Activated CD4-positive, CD25-positive, alpha-beta regulatory T cell treated with anti-CD3 and anti-CD28 coated beads, Interleukin-2, amount 50 U/mL, for 72 hours (primary cell): ENCODE results near the gene LMX1A.

Experiments used
- DNase-seq: peaks from one replicate; pipeline ENCODE4 v3.0.0; 2021

LMX1A gene

DNA sequence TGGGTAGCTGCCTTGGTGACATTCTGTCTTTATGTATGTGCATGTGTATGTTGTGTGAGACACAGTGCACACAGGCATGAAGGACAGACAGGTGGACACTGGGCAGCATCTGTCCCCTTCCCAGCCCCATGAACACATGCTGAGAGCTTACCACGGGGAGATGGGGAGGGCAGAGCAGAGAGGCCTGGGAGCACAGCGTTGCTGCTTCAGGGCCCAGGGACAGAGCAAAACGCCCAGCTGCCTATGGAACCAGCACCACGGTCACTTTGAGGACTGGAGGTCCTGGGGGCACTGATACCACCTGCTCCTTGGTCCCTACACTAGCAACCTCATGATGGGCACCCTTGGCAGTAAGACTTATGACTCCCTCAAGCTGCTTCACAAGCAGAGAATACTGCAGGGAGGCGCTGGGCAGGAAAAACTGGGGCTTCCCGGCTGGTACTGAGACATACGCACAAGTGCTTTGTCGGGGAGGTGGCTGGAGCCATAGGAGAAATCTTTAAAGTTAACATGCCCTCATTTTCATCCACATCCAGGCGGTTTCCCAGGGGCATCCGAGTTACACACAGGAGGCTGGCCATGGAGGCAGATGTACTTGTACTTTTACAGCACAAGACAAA, 40.3 kb downstream of the LMX1A start:
- no peak for DNase-seq

DNA sequence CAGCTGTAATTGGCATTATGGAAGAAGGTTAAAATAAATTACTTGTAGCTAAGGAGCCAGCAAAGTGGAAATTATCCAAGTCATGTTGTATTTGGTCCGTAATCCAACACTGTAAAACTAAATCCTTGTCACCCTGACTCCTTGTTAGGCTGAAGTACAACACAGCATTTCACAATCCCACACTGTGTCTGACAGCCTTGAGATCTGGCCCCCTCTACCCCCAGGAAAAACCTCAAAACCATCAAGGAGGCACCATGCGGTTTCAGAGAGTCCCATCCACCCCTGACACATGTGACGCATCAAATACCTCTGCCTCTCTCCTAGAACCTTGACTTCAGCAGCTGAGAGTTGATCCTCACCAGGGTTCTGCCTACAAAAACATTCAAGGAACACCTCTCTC, 41.0 kb downstream of the LMX1A start:
- DNase-seq: no peak

DNA sequence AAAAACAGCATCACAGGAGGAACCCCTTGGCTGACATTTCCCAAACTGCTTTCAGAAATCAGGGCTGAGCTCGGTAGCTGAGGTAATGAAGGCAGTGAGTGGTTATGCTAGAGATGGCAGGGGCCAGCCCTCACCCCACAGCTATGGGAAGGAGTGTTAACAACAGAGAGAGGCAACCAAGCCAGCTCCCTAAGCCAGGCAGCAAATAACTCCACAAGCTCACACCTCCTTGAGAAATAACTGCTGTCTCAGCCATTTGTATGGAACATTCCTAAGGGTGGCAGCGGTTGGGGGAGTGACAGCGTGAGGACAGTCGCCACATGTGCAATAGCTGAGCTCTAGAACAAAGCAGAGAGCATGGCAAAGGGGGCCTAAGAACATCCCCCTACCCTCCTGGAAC, 42.6 kb downstream of the LMX1A start:
- DNase-seq: no peak

DNA sequence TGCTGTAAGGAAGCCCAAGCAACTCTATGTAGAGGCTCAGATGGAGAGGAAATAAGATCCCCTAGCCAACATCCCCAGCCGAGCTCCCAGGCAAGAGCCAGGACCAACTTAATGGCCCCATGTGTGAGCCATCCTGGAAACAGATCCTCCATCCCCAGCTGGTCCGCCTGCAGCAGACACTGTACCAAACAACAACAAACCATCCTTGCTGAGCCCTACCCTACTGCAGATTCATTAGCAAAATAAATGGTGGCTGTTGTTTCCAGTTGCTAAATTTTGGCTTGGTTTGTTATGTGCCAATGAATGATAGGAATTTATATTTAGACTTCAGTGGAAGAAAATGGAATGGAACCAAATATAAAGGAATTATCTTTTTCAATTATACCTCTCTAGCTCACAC, 43.9 kb downstream of the LMX1A start:
- DNase-seq: no peak

DNA sequence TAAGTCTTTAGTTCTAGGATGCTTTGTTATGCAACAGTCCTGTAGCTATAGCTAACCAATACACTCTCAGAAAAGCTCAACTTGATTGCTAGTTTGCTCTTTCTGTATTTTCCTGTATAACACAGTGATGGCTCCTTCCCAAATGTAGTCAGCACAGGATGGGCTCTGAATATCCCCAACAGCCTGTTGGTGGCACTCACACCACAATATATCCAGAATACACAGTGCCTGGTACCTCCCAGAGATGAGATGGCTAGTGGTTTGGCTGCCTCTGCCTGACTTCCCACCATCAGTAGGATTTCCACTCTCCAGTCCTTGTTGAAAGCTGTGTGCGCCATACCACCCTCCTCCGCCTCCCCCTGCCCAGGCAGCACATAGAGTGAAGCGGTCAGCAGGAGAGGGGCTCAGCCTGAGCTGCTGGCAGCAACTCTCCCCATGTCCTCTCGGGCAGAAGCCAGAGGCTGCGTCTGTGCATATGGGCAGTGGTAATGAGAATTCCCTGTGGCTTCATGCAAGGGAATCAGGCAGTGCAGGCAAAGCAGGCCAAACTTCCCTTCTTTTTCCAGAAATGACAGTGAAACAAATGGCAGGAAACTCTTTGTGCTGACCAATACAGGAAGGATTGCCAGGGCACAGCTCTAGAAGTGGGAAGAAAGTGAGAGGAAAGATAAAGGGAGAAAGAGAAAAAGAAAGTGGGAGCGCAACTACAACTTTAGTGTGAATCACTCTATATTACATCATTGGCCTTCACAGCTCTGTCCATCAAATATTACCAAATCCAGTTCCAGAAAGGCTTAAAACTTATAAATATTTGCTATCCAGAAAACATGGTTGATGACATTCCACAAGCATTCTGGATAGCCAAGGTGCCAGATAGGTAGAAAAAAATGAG, 49.7 kb downstream of the LMX1A start:
- no peak for DNase-seq

DNA sequence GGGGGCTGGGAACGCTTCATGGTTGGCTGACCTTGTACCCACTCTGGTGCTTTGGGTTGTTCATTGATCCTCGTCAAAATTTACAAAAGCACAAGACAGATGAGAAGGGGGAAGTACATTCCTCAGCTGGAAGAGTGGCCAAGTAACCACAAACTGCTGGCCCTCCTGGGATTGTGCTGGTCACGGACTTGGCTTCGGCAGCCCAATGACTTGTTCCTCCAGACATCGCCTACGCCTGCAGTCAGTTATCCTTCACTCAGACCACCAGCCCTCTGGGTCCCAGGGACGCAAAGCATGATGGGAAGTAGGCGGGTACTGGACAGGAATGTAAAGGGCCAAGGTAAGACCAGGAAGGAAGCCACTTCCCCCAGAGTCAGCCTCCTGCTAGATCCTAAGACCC, 53.1 kb downstream of the LMX1A start:
- DNase-seq: no peak

DNA sequence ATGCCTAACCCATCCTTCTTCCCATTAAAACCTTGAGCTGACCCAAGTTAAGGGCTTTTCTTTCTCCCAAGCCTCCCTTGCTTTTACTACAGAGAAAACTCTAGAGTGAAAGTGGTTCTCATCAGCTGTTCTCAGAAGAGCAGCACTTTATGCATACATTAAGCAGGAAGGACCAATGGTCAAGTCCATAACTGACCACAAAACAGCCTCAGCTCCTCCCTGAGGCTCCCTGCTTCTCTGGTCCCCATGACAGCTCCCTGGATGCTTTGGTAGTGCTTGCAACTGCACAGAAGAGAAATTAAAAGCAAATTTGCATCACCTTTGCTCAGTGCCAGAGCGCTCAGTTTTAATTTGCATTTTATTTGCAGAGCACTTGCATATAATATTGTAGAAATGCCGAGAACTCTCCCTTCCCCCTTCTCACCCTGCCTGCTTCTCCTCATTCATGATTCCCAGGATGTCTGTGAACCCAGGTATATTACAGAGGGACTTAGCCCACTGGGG, 56.1 kb downstream of the LMX1A start:
- DNase-seq: no peak

DNA sequence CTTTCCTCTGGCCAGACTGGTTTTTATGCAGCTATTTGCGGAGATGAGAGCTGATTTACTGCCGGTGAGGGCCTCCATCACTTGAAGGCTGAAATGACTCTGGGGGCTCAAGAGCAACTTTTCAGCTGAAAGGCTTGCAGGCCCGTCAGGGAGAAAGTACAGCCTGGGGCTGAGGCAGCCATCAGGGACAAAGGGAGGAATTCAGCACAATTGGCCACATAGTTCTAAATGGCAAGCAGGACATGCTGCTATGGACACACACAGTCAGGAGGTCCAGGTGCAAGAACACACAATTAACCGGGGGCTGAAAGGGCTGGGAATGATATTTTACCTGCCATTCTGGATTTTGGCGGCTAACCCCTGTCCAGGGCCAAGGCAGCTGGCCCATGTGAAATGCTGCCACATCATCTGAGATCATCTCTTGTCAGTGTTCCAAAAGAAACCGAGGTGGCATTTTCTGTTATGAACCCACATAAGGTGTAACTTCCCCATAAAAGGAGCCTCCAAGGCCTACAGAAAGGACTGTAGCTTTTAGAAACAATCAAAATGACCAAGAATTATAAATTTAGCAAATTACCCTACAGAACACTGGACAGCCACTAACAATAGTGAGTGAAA, 58.2 kb downstream of the LMX1A start:
- no peak for DNase-seq

DNA sequence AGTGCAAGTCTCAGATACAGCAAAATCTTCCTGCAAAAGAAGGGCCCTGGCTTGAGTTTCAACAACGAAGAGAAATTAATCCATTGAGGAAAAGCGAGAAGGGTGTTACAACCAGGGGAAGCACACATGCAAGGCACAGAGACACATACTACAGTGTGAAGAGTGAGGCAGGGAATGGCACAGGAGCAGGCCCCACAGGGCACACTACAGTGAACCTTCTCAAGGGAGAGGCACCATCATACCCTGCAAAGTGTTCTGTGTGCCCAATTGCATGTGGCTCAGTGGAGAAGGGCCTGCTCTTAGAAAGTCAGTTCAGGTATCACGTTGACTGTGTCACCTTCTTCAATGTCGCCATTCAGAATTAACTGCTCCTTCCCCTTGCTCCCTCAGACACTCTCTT, 60.3 kb downstream of the LMX1A start:
- no peak for DNase-seq

DNA sequence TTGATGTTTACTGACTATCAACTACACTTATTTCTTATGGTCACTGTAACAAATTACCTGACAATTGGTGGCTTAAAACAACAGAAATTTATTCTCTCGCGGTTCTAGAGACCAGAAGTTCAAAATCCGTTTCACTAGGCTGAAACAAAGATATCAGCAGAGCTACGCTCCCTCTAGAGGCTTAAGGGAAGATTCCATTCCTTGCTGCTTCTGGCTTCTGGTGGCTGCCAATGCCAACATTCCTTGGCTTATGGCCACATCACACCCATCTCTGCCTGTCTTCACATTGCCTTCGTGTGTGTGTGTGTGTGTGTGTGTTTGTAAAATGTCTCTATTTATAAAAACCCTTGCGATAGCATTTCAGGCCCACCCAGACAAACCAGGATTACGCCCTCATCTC, 66.4 kb downstream of the LMX1A start:
- no peak for DNase-seq

DNA sequence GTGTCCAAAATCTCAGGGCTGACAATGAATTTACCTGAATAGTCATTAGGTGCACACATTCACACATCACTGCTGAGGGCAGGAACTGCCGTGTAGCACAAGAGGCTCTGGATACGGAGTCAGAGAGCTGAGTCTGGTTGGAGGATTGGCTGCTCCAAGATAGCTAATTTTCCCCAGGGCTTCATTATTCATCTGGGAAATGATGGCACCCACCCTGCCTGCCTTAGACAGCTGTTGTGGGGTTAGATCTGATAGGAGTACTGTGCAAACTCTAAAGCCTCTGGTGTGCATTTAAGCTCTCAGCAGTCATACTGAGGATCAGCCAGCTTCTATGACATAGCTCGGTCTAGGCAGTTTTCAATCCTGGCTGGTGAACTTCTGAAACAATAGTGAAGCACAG, 67.0 kb downstream of the LMX1A start:
- DNase-seq: no peak

DNA sequence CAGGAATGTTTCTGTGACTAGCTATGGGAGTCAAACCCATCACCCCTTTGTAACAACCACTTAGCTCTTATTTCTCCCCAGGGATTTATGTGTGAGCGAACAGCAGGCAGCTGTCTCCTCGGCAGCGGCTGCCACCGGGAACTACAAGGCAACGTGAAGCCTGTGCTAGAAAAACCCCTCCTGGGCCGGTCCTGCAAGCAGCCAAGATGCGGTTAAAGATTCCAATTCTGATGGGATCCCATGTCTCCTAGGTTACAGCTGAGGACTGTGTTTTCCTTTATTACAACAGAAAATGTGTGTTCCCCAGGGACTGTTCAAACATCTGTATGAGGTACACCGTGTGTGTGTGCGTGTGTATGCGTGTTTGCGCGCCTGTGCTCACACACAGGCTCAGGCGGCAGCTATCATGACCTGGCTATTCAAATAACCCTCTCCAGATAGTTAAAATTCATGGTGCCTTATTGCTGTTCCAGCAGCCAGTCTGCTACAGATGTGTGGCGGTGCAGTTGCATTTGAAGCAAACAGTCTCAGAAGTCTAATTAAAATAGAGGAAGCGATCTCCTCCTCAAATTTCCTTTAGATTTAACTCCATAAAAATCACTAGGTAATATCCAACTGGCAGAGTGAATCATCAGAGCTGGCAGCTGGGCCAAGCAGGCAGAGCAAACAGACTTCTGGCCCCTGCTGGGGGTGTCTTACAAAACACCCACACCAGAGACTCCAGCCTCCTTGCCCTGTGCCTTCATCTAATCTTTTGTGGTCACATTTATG, 68.0 kb downstream of the LMX1A start:
- DNase-seq: no peak

DNA sequence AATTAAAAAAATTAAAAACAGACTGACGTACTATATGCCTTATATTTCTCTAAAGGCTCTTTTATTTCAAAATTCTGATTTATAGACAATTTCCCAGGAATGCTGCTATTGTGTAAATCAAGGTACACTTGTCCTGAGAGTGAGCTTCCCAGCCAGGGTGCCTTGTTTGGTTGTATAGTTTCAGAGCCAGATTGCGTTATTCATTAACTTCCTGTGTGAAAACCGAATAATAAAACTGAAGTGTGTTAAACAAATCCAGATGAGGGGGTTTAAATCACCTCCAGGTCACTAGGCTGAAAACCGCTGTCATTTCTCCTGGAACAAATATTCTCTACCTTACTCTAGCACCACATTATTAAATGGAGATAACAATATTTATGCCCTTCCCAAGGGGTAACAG, 68.7 kb downstream of the LMX1A start:
- DNase-seq: no peak

DNA sequence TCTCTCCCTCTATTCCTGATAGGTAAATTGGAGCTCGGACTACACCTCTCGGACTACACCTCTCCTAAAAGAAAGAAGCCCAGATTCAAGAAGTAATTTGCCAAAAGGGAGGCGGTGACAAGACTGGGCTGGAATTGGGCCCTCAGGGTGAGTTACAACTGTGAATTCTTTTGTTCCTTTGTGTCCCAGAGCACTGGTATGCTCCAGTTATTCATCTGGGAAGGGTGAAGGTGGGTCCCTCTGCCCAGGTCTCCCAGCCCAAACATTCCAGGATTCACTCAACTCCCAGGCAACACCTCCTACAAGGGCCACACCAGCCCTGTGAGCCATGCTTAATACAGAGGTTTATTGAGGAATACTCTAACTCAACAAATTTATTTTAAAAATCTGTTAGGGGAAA, 69.2 kb downstream of the LMX1A start:
- DNase-seq: no peak

DNA sequence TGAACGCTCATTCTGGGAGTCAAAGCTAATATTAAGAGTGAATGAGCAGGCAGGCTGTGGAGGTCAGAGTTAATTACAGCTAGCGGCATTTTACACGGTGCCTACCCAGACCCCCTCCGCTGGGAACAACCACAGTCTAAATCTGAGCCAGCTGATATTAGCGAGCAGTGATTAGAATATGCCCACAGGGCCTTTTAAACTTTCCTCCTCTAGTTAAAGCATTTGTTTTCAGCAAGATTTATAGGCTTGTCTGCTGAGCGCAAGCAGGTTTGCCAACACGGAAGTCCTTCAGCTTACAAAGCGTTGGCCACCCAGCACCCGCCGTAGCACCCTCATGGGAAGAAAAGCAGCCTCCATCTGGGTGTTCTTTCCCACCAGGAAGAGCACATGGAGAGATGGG, 72.1 kb downstream of the LMX1A start:
- no peak for DNase-seq

DNA sequence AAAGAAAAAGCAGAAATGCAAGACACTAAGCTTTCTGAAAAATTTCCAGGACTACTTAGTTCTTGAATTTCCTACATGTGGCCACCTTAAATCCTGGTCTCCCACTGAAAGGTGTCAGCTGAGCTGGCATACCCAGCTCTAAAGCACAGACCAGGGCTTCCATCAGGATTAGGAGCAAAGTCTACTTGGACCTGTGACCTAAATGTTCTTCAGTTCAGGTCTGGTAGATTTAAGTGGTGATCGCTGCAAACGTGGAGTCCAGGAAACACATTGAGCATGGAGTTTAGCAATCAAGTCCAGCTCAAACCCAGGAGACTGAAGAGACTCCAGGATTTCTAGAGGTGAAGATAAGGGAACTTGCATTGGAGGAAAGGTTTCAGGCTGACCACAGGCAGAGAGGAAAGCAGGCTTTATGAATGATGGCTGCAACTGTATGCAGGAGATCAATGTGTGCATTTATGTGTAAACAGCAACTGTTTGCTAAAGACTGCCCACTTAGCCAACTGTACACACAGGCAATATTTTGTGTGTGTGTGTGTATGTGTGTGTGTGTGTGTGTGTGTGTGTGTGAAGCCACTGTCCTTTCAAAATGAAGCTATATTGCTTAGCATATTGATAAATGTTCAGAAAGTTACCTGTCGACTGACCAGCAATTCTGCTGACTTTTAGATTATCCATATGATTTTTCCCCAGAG, 75.2 kb downstream of the LMX1A start:
- no peak for DNase-seq

DNA sequence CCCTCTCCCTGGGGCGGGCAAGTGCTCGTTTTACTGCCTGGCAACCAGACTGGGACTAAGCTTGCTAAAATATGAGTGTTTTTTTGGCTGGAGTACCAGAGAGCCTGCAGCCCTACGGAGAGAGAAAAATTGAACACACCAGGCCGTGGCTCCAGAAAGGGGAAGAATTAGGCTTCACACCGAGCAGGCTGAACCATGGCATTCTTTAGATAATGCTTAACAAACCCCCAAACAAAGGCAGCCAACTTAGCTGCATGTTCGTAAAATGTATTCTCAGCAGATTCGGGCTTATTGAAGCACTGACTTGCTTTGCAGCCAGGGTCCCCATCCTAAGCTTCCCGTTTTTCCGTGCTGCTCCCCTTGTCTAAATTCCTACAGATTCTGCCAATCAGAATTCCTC, 76.6 kb downstream of the LMX1A start:
- no peak for DNase-seq

DNA sequence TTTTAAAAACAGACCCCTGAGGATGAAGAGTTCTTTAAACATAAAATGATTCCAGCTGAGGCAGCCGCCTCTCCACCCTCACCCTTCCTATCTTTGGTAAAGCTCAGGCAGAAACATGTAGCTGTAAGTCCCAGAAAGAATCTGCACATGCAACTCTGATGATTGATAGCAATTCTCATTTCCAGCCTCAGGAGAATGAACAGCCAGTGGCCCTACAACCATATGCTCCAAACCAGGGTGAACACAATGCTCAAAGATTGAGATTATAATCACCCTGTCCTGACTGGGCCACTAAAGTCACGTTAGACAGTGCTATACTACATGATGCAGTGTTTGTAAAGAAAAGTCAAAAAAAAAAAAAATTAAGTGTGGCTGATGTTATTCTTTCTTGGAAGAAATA, 80.2 kb downstream of the LMX1A start:
- DNase-seq: no peak

DNA sequence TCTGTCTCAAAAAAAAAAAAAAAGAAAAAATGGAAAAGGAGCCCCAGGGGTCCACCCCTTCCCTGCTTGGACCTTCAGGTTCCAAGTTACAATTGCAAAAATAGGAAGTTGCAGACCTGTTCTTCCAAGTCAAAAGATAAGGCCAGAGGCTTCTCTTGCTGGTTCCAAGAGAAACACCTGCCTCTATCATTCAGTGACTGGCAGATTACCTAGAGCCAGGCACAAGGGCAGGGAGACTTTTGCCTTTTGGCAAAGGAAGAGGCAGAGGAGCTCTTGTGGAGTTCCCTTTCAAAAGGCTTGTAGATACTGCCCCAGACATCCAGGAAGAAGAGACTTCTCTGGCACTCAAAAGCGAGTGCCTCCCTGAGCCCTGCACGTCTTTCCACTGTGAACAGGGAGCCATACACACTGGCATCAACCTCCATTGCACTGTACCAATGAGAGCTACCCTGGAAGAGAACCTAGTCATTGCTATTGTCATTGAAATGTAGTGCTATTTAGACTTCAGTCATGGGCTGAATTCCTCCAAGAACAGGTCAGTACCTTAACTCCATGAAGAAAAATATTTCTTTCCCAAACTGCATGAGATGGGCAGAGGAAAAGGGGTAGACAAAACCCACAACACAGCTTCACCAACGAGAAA, 91.2 kb downstream of the LMX1A start:
- no peak for DNase-seq

DNA sequence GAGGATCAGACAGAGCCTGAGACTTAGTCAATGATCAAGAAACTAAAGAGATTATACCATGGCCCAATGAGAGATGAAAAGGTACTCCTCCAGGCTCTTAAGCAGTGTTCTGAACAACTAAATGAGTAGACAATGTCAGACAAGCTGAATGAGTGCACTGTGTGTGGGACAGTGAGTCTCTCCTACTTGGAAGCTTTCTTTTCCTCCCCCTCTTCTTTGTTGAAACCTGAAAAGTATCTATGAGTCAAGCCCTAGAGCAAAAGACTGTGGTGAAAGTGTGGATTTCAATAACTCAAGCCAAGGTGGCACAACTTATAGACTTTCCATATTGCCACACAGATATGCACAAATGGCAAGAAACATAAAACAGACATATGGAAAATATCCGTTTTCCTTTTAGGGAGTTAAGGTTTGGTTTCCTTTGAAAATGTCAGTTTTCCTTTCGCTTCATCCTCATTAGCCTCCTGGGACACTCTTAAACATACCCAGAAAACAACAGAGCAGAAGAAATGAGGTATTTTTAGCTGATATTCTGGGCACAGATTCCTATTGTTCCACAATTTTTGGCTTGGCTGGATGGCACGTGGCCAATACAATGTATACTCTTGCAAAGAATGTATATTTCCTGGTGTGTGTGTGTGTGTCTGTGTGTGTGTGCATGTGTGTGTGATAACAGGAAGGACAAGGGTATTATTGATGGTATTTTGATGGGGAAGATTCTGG, 96.6 kb downstream of the LMX1A start:
- no peak for DNase-seq

DNA sequence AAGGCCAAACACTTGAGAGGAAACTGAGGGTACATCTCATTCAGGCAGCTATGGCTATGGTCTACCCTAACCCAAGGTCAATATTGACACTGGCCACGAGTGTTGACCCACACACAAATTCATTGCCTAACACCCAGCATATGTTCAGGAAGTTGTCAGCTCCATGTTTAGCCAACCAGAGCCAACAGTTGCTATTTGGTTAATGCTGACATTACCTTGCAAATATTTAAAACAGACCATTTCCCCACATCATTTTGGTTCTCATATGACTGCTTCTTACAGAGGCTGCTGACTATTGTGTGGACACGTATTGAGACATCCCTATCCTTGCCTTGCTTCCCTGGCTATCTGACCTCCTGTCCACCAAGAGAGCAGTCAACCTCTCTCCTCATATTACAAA, 97.3 kb downstream of the LMX1A start:
- no peak for DNase-seq
